Measurements from ENCODE around the gene KANTR. TPM values are rescaled to one million over a fixed set of nuclear protein-coding genes. Genes with fewer than 3 reads are reported as not detected.
A peak's percentile ranks its signal among the peaks of the same experiment; 100 is the strongest.

KANTR gene, protein sequence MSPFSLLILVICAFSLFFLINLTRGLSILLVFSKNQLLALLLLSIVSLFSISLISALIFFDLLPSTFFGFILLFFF
- total RNA-seq: 1 to 10 TPM; 5.1 to 6.7 (median 5.6) TPM
- 4.4 TPM for polyA plus RNA-seq
- long read RNA-seq, donor 1, partial matches to known transcripts: 1 of 3 reads
- long read RNA-seq, donor 1, other reads (novel, unspliced or antisense): 1 of 3 reads
- long read RNA-seq, donor 2, partial matches to known transcripts: 1 of 3 reads
- long read RNA-seq, donor 2, other reads (novel, unspliced or antisense): 2 of 3 reads
- long read RNA-seq, donor 3, partial matches to known transcripts: 0 of 3 reads
- long read RNA-seq, donor 3, other reads (novel, unspliced or antisense): 3 of 3 reads
- long read RNA-seq, donor 4, partial matches to known transcripts: 0 of 2 reads
- long read RNA-seq, donor 4, other reads (novel, unspliced or antisense): 2 of 2 reads

DNA sequence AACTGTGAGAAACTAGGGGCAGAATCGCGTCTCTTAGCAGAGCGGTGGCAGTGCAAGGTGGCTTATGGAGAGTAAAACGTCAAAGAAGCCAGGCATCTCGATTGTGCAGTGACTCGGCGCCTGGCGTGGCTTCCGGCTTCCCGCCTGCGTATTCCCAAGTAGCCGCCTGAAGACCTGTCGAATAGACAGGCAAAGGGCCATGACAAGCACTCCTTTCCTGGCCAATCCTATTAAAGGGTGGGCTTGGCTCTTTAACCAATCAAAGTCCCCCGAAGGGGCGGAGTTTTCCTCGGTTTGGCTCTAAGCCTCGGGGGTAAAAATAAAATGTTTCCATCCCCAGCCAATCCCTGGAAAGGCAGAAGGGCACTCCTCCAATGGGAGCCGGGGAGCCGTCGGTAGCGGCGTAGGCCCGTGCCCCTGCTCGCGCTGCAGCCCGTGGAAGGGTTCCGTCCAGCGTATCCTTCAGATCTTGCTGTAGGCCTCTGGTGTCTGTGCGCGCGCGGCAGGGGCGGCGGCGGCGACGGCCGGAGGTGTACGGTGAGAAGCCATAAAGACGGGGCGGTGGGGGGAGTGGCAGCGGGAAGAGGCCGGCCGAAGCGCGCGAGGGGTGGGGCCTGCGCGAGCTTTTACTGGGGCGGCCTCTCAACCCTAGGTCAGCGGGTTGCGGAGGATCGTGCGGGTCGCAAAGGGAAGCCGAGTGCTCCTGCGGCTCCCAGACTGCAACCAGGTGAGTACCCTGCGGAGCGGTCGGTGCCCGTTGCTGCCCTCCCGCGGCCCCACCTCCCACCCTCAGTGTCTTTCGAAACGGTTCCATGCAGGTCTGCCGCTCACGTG is at the start of gene KANTR:
KANTR (plus strand) TSS at position 395 of the 834 bp plus-strand sequence. CDS start 30,131 bp downstream, outside the sequence.
- intact Hi-C loops (cut with DNase I): no loop called here

DNA sequence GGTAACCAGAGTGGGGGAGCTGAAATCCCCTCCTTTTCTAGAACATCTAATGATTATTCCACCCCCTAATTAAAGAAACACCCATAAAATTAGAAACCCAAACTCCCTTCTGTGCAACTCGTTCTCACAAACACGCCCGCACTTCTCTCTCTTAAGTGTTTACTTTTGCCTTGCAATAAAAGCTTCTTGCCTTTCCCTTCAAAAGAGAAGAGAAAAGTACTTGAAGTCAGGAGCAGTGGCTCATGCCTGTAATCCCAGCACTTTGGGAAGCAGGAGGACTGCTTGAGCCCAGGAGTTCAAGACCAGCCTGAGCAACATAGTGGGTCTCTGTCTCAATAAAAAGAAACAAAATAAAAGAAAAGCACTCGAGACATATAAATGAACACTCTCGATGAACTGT is 48.9 kb upstream of the KANTR start:
- H3K4me3 ChIP-seq (ENCODE audit: low read length): no peak overlapping the region
- ATAC-seq: no peak
- 87% methylated on average over 5 of the region's 5 CpGs for WGBS
- no peak for DNase-seq
- intact Hi-C loops (cut with DNase I): no loop called here
- H3K27me3 ChIP-seq (ENCODE audit: control insufficient read depth, insufficient read depth): no peaks in the 10 kb centered on the region
- H3K27ac ChIP-seq (ENCODE audit: low read length): no peak overlapping the region
- no peaks in the 10 kb centered on the region for H3K4me1 ChIP-seq (ENCODE audit: control insufficient read depth, insufficient read depth, low read length)
- H3K9me3 ChIP-seq (ENCODE audit: control insufficient read depth, low read length): no peaks in the 10 kb centered on the region

More for the DNA sequence above, at the start of gene KANTR:
- ATAC-seq (peak; percentile 93 to 95), DNase-seq (peak; percentile 83 to 93 (median 92))
- Histone ChIP-seq H3K4me3 (ENCODE audit: low read length) (peak within 1 kb of the TSS; percentile 81), H3K27ac (ENCODE audit: low read length) (peak within 1 kb of the TSS; percentile 100), H3K27me3 (ENCODE audit: control insufficient read depth, insufficient read depth) (no peaks in the 10 kb centered on the region), H3K9me3 (ENCODE audit: control insufficient read depth, low read length) (no peaks in the 10 kb centered on the region), H3K4me1 (ENCODE audit: control insufficient read depth, insufficient read depth, low read length) (no peaks in the 10 kb centered on the region)
- under 1% methylated on average over 67 of the region's 67 CpGs for WGBS

DNA sequence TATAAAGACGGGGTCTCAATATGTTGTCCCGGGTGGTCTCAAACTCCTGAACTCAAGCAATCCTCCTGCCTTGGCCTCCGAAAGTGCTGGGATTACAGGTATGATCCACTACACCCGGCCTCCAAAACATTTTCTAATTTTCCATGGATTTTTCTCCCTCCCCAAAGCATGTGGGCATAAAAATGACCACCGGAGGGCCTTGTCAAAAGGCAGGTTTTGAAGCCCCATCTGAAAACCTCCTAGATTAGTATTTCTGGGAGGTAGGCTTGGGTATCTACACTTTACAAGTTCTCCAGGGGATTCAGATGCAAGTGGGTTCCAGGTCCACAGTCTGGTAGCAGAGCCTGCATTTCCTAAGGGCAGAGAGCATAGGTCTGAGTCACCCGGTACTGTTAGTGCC is 46.7 kb upstream of the KANTR start:
- Histone ChIP-seq H3K27ac (ENCODE audit: low read length) (no peak overlapping the region), H3K4me3 (ENCODE audit: low read length) (no peak overlapping the region), H3K9me3 (ENCODE audit: control insufficient read depth, low read length) (no peaks in the 10 kb centered on the region), H3K4me1 (ENCODE audit: control insufficient read depth, insufficient read depth, low read length) (no peaks in the 10 kb centered on the region), H3K27me3 (ENCODE audit: control insufficient read depth, insufficient read depth) (no peaks in the 10 kb centered on the region)
- intact Hi-C loops (cut with DNase I): no loop called here
- no peak for ATAC-seq
- WGBS: 92% methylated on average over 6 of the region's 6 CpGs
- no peak for DNase-seq

DNA sequence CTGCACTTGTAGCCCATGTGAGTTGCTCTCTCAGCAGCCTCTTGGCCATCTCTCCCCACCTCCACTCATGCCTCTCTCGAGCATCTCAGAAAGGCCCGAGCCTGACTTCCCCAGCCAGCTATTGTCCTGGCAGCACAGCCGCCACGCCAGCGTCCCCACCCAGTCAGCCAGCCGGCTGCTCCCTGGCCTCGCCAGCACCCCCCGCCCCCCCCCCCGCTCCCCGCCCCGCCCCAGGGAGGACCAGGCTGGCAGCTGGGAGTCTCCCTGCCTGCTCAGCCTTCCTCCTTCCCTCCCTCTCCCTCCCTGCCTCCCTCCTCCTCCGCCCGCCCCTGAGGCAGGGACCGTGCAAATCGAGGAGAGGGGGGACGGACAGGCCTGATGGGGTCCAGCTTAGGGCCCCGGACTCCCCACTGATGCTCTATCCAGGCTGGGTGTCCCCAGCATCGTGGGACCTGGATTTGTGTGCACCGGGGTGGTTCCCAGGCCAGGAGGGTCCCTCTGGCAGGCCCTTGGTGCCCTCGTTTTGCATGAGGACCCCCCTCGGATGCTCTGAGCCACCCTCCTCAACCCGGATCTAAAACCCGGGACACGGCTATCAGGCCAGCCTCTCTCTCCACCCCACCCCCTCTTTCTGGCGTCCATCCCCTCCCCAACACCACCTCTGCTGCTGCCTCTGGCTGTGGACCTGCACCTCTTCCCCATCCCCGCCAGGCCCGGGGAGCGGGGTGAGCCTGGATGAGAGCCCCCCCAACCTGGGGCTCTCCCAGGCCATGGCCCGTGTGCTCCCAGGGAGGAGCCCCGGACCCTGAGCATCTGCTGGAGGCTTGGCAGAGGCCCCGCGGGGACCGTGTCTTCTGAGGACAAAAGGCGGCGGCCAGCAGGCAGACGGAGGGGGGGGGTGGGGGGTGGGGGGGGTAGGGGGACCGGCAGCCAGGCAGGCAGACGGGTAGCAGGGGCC is 45.5 kb upstream of the KANTR start, which contains the start of gene GPR173:
GPR173 (plus strand) TSS at position 621 of the 958 bp plus-strand sequence. CDS start 27,833 bp downstream, outside the sequence.
- peak within 1 kb of the TSS; percentile 57 for H3K4me3 ChIP-seq (ENCODE audit: low read length)
- no peaks in the 10 kb centered on the region for H3K27me3 ChIP-seq (ENCODE audit: control insufficient read depth, insufficient read depth)
- intact Hi-C loops (cut with DNase I): no loop called here
- WGBS: 2% methylated on average over 30 of the region's 38 CpGs
- ATAC-seq: peak; percentile 95 to 97
- no peaks in the 10 kb centered on the region for H3K9me3 ChIP-seq (ENCODE audit: control insufficient read depth, low read length)
- peak within 1 kb of the TSS; percentile 67 for H3K27ac ChIP-seq (ENCODE audit: low read length)
- peak; percentile 71 to 85 (median 82) for DNase-seq
- H3K4me1 ChIP-seq (ENCODE audit: control insufficient read depth, insufficient read depth, low read length): no peaks in the 10 kb centered on the region

DNA sequence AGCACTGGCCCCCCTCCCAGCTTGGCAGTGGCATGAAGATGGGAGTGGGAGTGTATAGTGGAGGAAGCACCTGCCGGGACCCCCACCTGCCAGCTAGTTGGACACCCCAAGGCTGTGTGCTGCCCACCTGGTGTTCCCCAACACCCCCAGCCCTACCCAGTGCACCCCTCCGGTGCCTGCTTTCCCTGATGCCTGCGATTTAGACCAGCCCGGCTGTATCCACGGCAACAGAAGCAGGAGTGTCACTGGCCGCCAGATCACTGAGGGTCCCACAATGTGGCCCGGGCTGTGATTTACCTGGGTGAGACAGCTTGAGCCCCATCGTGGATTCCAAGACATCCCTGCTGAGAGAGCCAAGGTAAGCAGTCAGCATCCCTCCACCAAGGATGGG is 44.8 kb upstream of the KANTR start:
- Histone ChIP-seq H3K27me3 (ENCODE audit: control insufficient read depth, insufficient read depth) (no peaks in the 10 kb centered on the region), H3K4me3 (ENCODE audit: low read length) (peak overlapping the region; percentile 57), H3K9me3 (ENCODE audit: control insufficient read depth, low read length) (no peaks in the 10 kb centered on the region), H3K27ac (ENCODE audit: low read length) (no peak overlapping the region), H3K4me1 (ENCODE audit: control insufficient read depth, insufficient read depth, low read length) (no peaks in the 10 kb centered on the region)
- intact Hi-C loops (cut with DNase I): no loop called here
- ATAC-seq (peak in 1 of 2 donors; percentile 6), DNase-seq (no peak)
- 11% methylated on average over 8 of the region's 8 CpGs for WGBS

DNA sequence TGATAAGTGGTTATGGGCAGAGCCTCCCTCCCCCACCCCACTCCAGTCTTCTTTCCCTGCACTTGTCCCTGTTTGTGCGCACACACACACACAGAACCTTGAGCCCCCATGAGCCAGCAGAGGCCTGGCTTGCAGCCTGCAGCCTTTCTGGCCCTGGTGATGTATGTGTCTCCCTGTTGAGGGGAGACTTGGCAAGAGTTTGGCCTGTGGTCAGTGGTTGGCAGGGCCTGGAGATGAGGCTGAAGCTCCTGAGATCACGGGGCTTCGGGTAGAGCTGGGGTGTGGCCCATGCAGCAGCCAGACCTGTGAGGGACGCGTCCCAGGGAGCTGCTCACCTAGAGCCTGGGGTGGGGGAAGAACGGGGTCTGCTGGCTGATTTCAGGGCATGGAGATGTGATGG is 43.1 kb upstream of the KANTR start:
- Histone ChIP-seq H3K4me1 (ENCODE audit: control insufficient read depth, insufficient read depth, low read length) (no peaks in the 10 kb centered on the region), H3K9me3 (ENCODE audit: control insufficient read depth, low read length) (no peaks in the 10 kb centered on the region), H3K27ac (ENCODE audit: low read length) (no peak overlapping the region), H3K4me3 (ENCODE audit: low read length) (no peak overlapping the region), H3K27me3 (ENCODE audit: control insufficient read depth, insufficient read depth) (no peaks in the 10 kb centered on the region)
- ATAC-seq (no peak), DNase-seq (peak in 1 of 3 donors; percentile 32)
- WGBS: 78% methylated on average over 6 of the region's 6 CpGs
- intact Hi-C loops (cut with DNase I): no loop called here

DNA sequence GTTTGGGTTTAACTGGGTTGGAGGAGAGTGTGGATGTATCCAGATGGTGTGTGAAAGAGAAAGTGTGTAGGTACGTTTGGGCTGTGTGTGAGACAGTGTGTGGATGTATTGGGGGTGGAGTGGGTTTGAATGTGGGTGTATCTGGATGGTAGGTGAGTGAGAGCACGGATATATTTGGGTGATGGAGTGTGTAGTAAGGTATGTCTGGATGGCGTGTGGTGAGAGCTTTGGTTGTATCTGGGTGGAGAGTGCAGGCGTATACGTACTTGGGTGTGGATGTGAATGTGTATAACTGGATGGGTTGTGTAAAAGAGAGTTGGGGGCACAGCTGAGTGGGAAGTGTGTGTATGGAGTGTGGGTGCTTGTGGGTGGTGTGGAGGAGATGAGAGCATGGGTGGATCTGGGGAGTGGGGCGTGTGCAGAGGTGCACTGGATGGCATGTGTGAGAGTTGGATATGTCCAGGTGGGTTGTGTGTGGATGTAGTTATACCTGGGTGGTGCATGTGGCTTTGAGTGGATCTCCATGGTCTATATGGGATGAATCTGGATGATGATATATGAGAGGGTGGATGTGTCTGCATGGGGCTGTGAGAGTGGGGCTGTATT is 38.6 kb upstream of the KANTR start:
- no peak overlapping the region for H3K27ac ChIP-seq (ENCODE audit: low read length)
- no peaks in the 10 kb centered on the region for H3K27me3 ChIP-seq (ENCODE audit: control insufficient read depth, insufficient read depth)
- no peaks in the 10 kb centered on the region for H3K4me1 ChIP-seq (ENCODE audit: control insufficient read depth, insufficient read depth, low read length)
- ATAC-seq: no peak
- no peak overlapping the region for H3K4me3 ChIP-seq (ENCODE audit: low read length)
- DNase-seq: no peak
- no peaks in the 10 kb centered on the region for H3K9me3 ChIP-seq (ENCODE audit: control insufficient read depth, low read length)
- WGBS: 89% methylated on average over 6 of the region's 6 CpGs
- intact Hi-C loops (cut with DNase I): no loop called here

DNA sequence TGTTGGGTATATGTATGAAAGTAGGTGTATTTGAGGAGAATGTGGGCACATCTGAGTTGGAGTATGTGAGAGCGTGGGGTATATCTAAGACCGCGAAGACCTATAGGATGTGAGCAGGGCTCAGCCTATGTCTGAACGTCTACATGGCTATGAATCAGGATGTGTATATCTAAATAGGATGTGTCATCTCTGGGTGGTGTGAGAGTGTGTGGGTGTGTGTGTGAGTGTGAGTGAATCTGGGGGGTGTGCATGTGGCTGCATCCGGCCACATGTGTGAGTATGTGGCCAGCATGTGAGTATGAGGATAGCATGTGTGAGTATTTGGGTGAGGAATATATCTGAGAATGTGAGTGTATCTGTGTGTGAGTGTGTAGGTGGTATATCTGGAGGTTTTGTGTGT is 37.6 kb upstream of the KANTR start:
- H3K9me3 ChIP-seq (ENCODE audit: control insufficient read depth, low read length): no peaks in the 10 kb centered on the region
- no peak overlapping the region for H3K4me3 ChIP-seq (ENCODE audit: low read length)
- 84% methylated on average over 5 of the region's 5 CpGs for WGBS
- ATAC-seq (no peak), DNase-seq (no peak)
- no peaks in the 10 kb centered on the region for H3K27me3 ChIP-seq (ENCODE audit: control insufficient read depth, insufficient read depth)
- H3K27ac ChIP-seq (ENCODE audit: low read length): no peak overlapping the region
- intact Hi-C loops (cut with DNase I): no loop called here
- H3K4me1 ChIP-seq (ENCODE audit: control insufficient read depth, insufficient read depth, low read length): no peaks in the 10 kb centered on the region

DNA sequence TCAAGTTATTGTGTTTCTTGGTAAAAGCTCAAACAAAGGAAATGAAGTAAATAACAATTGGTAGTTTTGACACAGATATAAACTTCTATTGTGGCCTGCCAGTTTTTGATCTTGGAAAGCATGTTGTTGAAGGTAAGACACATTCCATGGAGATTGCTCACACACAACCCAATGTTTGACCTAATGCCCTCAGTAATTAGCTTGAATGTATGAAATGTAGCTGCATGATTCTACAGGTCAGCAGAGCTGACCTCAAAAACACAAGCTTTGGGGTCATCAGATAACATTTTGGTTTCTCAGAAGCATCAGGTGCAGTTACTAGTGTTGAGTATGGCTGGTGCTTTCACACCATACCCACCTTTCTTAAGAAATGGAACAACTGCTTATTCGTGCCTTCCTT is 28.8 kb upstream of the KANTR start:
- intact Hi-C loops (cut with DNase I): no loop called here
- DNase-seq (no peak), ATAC-seq (no peak)
- no peaks in the 10 kb centered on the region for H3K9me3 ChIP-seq (ENCODE audit: control insufficient read depth, low read length)
- H3K4me3 ChIP-seq (ENCODE audit: low read length): no peak overlapping the region
- no peaks in the 10 kb centered on the region for H3K27me3 ChIP-seq (ENCODE audit: control insufficient read depth, insufficient read depth)
- 96% methylated on average over 1 of the region's 1 CpG for WGBS
- H3K4me1 ChIP-seq (ENCODE audit: control insufficient read depth, insufficient read depth, low read length): no peaks in the 10 kb centered on the region
- no peak overlapping the region for H3K27ac ChIP-seq (ENCODE audit: low read length)

DNA sequence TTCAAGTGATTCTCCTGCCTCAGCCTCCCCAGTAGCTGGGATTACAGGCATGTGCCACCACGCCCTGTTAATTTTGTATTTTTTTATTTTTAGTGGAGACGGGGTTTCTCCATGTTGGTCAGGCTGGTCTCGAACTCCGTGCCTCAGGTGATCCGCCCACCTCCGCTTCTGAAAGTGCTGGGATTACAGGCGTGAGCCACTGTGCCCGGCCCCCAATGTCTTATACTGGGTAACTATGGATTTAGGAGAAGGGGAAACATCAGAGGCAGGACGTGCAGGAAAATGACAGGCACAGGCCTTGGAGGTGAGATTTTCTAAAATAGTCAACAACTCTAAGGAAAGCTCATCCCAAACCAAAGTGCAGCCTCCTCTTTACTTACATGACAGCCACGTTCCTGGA is 22.9 kb upstream of the KANTR start:
- no peaks in the 10 kb centered on the region for H3K9me3 ChIP-seq (ENCODE audit: control insufficient read depth, low read length)
- intact Hi-C loops (cut with DNase I): no loop called here
- WGBS: 83% methylated on average over 10 of the region's 10 CpGs
- H3K27me3 ChIP-seq (ENCODE audit: control insufficient read depth, insufficient read depth): no peaks in the 10 kb centered on the region
- ATAC-seq (no peak), DNase-seq (no peak)
- no peaks in the 10 kb centered on the region for H3K4me1 ChIP-seq (ENCODE audit: control insufficient read depth, insufficient read depth, low read length)
- no peak overlapping the region for H3K4me3 ChIP-seq (ENCODE audit: low read length)
- H3K27ac ChIP-seq (ENCODE audit: low read length): no peak overlapping the region

Data from right cardiac atrium (tissue), 5 donors.